Keratinocyte (primary cell): ENCODE measurements around the gene PDCD11.

Experiments
- EZH2 ChIP-seq: IDR thresholded peaks from one replicate; pipeline ENCODE4 v1.6.1; 2012; ENCODE audit warnings: inconsistent platforms, mild to moderate bottlenecking, low read length, moderate library complexity
- TF ChIP-seq, protein P1 (sequence below), 3 experiments: IDR thresholded peaks in 1 of 3; conservative IDR thresholded peaks in 1 of 3; optimal IDR thresholded peaks in 1 of 3; 2 replicates in 2 of 3; 3 replicates in 1 of 3; pipeline versions ENCODE3 to v1.5.1; 2011; ENCODE audit warnings: low read length in 3 of 3, mild to moderate bottlenecking in 3 of 3, moderate library complexity in 2 of 3, control low read depth in 1 of 3, inconsistent platforms in 1 of 3; ENCODE audit not compliant: insufficient read depth in 2 of 3; ENCODE audit errors: extremely low read depth in 1 of 3

DNA sequence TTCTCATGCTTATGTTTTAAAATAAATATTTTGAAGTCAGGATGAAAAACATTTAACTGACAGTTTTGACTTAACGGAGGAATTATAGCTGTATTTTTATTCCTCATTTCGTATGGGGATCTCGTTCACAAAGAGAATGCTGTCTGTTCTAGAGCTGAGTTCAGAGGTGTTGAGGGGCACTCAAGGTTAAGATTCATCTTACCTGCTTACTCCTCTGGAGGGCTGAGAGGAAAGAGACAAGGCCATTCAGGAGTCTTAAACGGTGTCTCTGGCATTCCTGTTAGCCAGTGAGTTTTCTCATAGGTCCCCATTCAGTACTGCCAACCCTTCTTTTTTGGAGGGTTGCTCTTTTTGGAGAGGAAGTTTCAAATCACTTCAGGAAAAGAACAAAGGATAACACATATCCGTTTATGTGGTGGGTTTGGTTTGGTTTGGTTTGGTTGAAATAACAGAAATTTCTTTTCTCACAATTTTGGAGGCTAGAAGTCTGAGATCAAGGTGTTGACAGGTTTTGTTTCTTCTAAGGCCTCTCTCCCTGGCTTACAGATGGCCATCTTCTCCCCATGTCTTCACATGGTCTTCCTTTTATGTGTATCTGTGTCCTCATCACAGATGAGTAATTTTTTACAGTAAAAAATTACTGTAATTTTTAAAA lies 32.7 kb downstream of the PDCD11 start:
- TF ChIP-seq, protein P1, sequence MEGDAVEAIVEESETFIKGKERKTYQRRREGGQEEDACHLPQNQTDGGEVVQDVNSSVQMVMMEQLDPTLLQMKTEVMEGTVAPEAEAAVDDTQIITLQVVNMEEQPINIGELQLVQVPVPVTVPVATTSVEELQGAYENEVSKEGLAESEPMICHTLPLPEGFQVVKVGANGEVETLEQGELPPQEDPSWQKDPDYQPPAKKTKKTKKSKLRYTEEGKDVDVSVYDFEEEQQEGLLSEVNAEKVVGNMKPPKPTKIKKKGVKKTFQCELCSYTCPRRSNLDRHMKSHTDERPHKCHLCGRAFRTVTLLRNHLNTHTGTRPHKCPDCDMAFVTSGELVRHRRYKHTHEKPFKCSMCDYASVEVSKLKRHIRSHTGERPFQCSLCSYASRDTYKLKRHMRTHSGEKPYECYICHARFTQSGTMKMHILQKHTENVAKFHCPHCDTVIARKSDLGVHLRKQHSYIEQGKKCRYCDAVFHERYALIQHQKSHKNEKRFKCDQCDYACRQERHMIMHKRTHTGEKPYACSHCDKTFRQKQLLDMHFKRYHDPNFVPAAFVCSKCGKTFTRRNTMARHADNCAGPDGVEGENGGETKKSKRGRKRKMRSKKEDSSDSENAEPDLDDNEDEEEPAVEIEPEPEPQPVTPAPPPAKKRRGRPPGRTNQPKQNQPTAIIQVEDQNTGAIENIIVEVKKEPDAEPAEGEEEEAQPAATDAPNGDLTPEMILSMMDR (optimal IDR thresholded peaks at IDR 0.05 in 1 of 3, IDR thresholded peaks at IDR 0.05 in 1 of 3, conservative IDR thresholded peaks at IDR 0.05 in 1 of 3; ENCODE audit: extremely low read depth in 1 of 3, insufficient read depth in 2 of 3, low read length in 3 of 3), result no peak
- no peak for TF ChIP-seq EZH2
